ENCODE results near the gene NOS1AP. TPM values are rescaled to one million over a fixed set of nuclear protein-coding genes. Genes with fewer than 3 reads are reported as not detected.

Gene NOS1AP
- total and polyA plus RNA-seq, 2 donors from 2014 or later = 0.47 to 10.7 TPM

- TF ChIP-seq CTCF (IDR thresholded peaks at IDR 0.05; ENCODE audit: borderline replicate concordance, extremely low read depth, insufficient read depth) = no peak
- no peak for FAIRE-seq
- H3K9me3 ChIP-seq (ENCODE audit: control insufficient read depth in 2 of 3, insufficient read depth in 1 of 3, low read length in 3 of 3) = no peaks in the 10 kb centered on the region
- H3K36me3 ChIP-seq (ENCODE audit: control insufficient read depth in 2 of 3, insufficient read depth in 3 of 3, low read length in 3 of 3) = no peaks in the 10 kb centered on the region
- intact Hi-C loops (cut with DNase I) = no loop called here
- DNase-seq = no peak
- H3K9ac ChIP-seq (ENCODE audit: low read length in 3 of 3) = no peak overlapping the region
- H3K4me3 ChIP-seq (ENCODE audit: low read length in 3 of 3) = no peak overlapping the region
- no peaks in the 10 kb centered on the region for H3K27me3 ChIP-seq (ENCODE audit: control insufficient read depth, insufficient read depth, low read length)
- H3K4me1 ChIP-seq (ENCODE audit: control insufficient read depth in 2 of 3, insufficient read depth in 2 of 3, low read depth in 1 of 3, low read length in 3 of 3) = no peaks in the 10 kb centered on the region
- H3K27ac ChIP-seq (ENCODE audit: low read depth in 2 of 2, low read length in 2 of 2) = no peak overlapping the region
These were observed 337.3 kb downstream of the NOS1AP start for GRCh38 chr1:162406811-162407210.

- no peaks in the 10 kb centered on the region for H3K27me3 ChIP-seq (ENCODE audit: control insufficient read depth, insufficient read depth, low read length)
- intact Hi-C loops (cut with DNase I) = no loop called here
- no peak overlapping the region for H3K9ac ChIP-seq (ENCODE audit: low read length in 3 of 3)
- no peak for DNase-seq
- no peak for TF ChIP-seq CTCF (IDR thresholded peaks at IDR 0.05; ENCODE audit: borderline replicate concordance, extremely low read depth, insufficient read depth)
- no peak for FAIRE-seq
- no peak overlapping the region for H3K27ac ChIP-seq (ENCODE audit: low read depth in 2 of 2, low read length in 2 of 2)
- H3K36me3 ChIP-seq (ENCODE audit: control insufficient read depth in 2 of 3, insufficient read depth in 3 of 3, low read length in 3 of 3) = no peaks in the 10 kb centered on the region
- H3K4me3 ChIP-seq (ENCODE audit: low read length in 3 of 3) = no peak overlapping the region
- no peaks in the 10 kb centered on the region for H3K4me1 ChIP-seq (ENCODE audit: control insufficient read depth in 2 of 3, insufficient read depth in 2 of 3, low read depth in 1 of 3, low read length in 3 of 3)
- H3K9me3 ChIP-seq (ENCODE audit: control insufficient read depth in 2 of 3, insufficient read depth in 1 of 3, low read length in 3 of 3) = no peaks in the 10 kb centered on the region
These were observed 338.0 kb downstream of the NOS1AP start for GRCh38 chr1:162407539-162407938.

- Histone ChIP-seq H3K9ac (ENCODE audit: low read length in 3 of 3) (no peak within 1 kb of the TSS), H3K27ac (ENCODE audit: low read depth in 2 of 2, low read length in 2 of 2) (no peak within 1 kb of the TSS), H3K9me3 (ENCODE audit: control insufficient read depth in 2 of 3, insufficient read depth in 1 of 3, low read length in 3 of 3) (peaks cover 0 to 3% (median 2%) of the 10 kb centered on the region in 3 donors), H3K4me3 (ENCODE audit: low read length in 3 of 3) (no peak within 1 kb of the TSS), H3K4me1 (ENCODE audit: control insufficient read depth in 2 of 3, insufficient read depth in 2 of 3, low read depth in 1 of 3, low read length in 3 of 3) (no peaks in the 10 kb centered on the region), H3K36me3 (ENCODE audit: control insufficient read depth in 2 of 3, insufficient read depth in 3 of 3, low read length in 3 of 3) (no peaks in the 10 kb centered on the region), H3K27me3 (ENCODE audit: control insufficient read depth, insufficient read depth, low read length) (no peaks in the 10 kb centered on the region)
- FAIRE-seq = no peak
- DNase-seq = no peak
- no peak for TF ChIP-seq CTCF (IDR thresholded peaks at IDR 0.05; ENCODE audit: borderline replicate concordance, extremely low read depth, insufficient read depth)
- intact Hi-C loops (cut with DNase I) = no loop called here
These were observed 342.5 kb downstream of the NOS1AP start, which contains the start of gene SH2D1B for GRCh38 chr1:162412002-162412401. Gene SH2D1B (minus strand): TSS chr1:162412136. CDS start chr1:162412016, 120 bp downstream.

- FAIRE-seq (no peak), DNase-seq (no peak)
- Histone ChIP-seq H3K4me1 (ENCODE audit: control insufficient read depth in 2 of 3, insufficient read depth in 2 of 3, low read depth in 1 of 3, low read length in 3 of 3) (no peaks in the 10 kb centered on the region), H3K36me3 (ENCODE audit: control insufficient read depth in 2 of 3, insufficient read depth in 3 of 3, low read length in 3 of 3) (no peaks in the 10 kb centered on the region), H3K9me3 (ENCODE audit: control insufficient read depth in 2 of 3, insufficient read depth in 1 of 3, low read length in 3 of 3) (peaks cover 0 to 3% (median 2%) of the 10 kb centered on the region in 3 donors), H3K4me3 (ENCODE audit: low read length in 3 of 3) (no peak overlapping the region), H3K27ac (ENCODE audit: low read depth in 2 of 2, low read length in 2 of 2) (no peak overlapping the region), H3K9ac (ENCODE audit: low read length in 3 of 3) (no peak overlapping the region), H3K27me3 (ENCODE audit: control insufficient read depth, insufficient read depth, low read length) (no peaks in the 10 kb centered on the region)
- no peak for TF ChIP-seq CTCF (IDR thresholded peaks at IDR 0.05; ENCODE audit: borderline replicate concordance, extremely low read depth, insufficient read depth)
- intact Hi-C loops (cut with DNase I) = no loop called here
These were observed 346.7 kb downstream of the NOS1AP start for GRCh38 chr1:162416215-162416614.
